Psoas muscle (tissue), 8 donors: ENCODE results near the gene PBX2. TPM values are rescaled to one million over a fixed set of nuclear protein-coding genes. Genes with fewer than 3 reads are reported as not detected.

Experiments used
- ATAC-seq, 4 donors: fragments of 200-7000 bp; cut with Tn5 transposase; one replicate each; pipeline ENCODE4 v1.9.1; 2020; ENCODE audit warnings: moderate library complexity in 3 of 4, mild to moderate bottlenecking in 2 of 4
- DNase-seq, 2 donors: peaks; one replicate each; pipeline ENCODE4 v3.0.0-alpha.2; 2020
- H3K27ac ChIP-seq: fragments of 200-600 bp; one replicate; pipeline ENCODE4 v1.8.0; 2022
- H3K27me3 ChIP-seq, 3 donors: fragments of 200-600 bp in 1 of 3; one replicate each; pipeline versions ENCODE4 v1.6.1 to v1.8.0; 2013 to 2022; ENCODE audit warnings: low read length in 2 of 3, mild to moderate bottlenecking in 2 of 3, moderate library complexity in 1 of 3; ENCODE audit not compliant: insufficient read depth in 3 of 3
- H3K36me3 ChIP-seq, 2 donors: fragments of 200-600 bp in 1 of 2; one replicate each; pipeline versions ENCODE4 v1.6.1 to v1.8.0; 2013 to 2022; ENCODE audit warnings: low read depth in 1 of 2, mild to moderate bottlenecking in 1 of 2, moderate library complexity in 1 of 2; ENCODE audit not compliant: insufficient read depth in 1 of 2
- H3K4me1 ChIP-seq: fragments of 200-600 bp; one replicate; pipeline ENCODE4 v1.8.0; 2022
- H3K4me3 ChIP-seq: fragments of 200-600 bp; one replicate; pipeline ENCODE4 v1.8.0; 2022; ENCODE audit warnings: mild to moderate bottlenecking
- H3K9me3 ChIP-seq: fragments of 200-600 bp; one replicate; pipeline ENCODE4 v1.8.0; 2022
- CTCF ChIP-seq: fragments of 200-600 bp; IDR thresholded peaks from one replicate; pipeline ENCODE4 v1.8.0; 2022; ENCODE audit warnings: antibody characterized with exemption
- WGBS, 3 donors: extraction: QIAGEN DNeasy Blood & Tissue Kit; methylation state at CpG; one replicate each; pipeline versions ENCODE4 v1.1.6 to v1.1.7; 2013; 5-methylcytosine and 5-hydroxymethylcytosine counted together
- intact Hi-C, 2 donors: fragments of 100-400 bp; cut with DNase I; formaldehyde crosslinking; loops; one replicate each; pipeline versions ENCODE4 v1.11.0 to v1.14.2; 2022
- polyA plus RNA-seq, 3 donors: library from polyadenylated mRNA; stranded (reverse); fragments of 200-250 nt; gene quantifications; one replicate each; pipeline ENCODE4 v1.2.3, GENCODE V29; 2013
- total RNA-seq, 4 donors: library from RNA; stranded (reverse); fragmentation: NEBNext Ultra II Directional in 2 of 4; extraction: Animal tissue kit (Norgen Biotek cat#: 25700) in 2 of 4; gene quantifications; one replicate each; pipeline versions ENCODE4 v1.2.1 to v1.2.4, GENCODE V29; 2021 to 2023
- donor health status: healthy with polysubstance abuse.
- donor health status: DM: no; HTN: no; CAD: no; lungs with moderate emphysema.
- donor health status: Bipolar disorder and iron deficiency.
- donor health status: healthy.
- donor health status: DM: yes; HTN: yes; CAD: no.
- donor health status: DM: no; HTN: no; CAD: no.
- donor health status: DM: no; HTN: no; CAD: no.
- donor health status: DM: yes; HTN: yes; CAD: no.

PBX2 gene
- total and polyA plus RNA-seq, 7 donors: 20.4 to 46.7 (median 36.1) TPM

DNA sequence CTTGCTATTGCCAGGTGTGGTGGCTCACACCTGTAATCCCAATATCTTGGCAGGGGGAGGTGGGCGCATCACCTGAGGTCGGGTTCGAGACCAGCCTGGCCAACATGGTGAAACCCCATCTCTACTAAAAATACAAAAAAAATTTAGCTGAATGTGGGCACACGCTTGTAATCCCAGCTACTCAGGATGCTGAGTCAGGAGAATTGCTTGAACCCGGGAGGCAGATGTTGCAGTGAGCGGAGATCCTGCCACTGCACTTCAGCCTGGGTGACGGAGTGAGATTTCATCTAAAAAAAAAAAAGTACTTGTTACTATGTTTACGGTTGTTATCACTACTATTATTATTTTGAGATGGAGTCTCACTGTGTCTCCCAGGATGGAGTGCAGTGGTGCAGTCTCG, 33.1 kb downstream of the PBX2 start:
- Histone ChIP-seq H3K36me3 (peaks cover 8 to 56% of the 10 kb centered on the region in 2 donors), H3K27me3 (peaks cover 0 to 4% (median 0%) of the 10 kb centered on the region in 3 donors), H3K9me3 (no peaks in the 10 kb centered on the region), H3K4me1 (peaks cover 9% of the 10 kb centered on the region), H3K4me3 (no peak overlapping the region), H3K27ac (no peak overlapping the region)
- intact Hi-C loops: no loop called here
- 89 to 97% (median 95%) methylated on average over 9 of the region's 9 CpGs for WGBS, 3 donors
- DNase-seq (no peak), ATAC-seq (no peak)
- TF ChIP-seq CTCF: no peak

DNA sequence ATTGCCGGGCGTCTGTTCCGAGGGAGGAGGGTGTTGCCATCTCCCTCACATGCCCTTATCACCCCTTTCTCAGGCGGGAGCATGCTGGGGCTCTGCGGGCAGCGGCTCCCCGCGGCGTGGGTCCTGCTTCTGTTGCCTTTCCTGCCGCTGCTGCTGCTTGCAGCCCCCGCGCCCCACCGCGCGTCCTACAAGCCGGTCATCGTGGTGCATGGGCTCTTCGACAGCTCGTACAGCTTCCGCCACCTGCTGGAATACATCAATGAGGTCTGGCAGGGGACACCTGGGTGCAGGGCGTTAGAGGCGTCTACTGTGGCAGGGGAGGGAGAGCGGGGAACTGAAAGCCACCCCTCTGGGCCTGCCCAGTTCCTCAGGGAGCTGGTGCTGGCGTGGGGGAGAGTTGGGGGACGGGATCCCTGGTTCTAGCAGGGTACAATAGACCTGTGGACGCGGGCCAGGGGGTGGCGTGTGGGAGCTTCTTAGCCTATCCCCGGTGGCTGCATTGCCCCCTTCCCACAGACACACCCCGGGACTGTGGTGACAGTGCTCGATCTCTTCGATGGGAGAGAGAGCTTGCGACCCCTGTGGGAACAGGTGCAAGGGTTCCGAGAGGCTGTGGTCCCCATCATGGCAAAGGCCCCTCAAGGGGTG, 35.4 kb downstream of the PBX2 start:
- Histone ChIP-seq H3K36me3 (peaks cover 8 to 37% of the 10 kb centered on the region in 2 donors), H3K4me3 (peak overlapping the region; percentile 76), H3K9me3 (no peaks in the 10 kb centered on the region), H3K4me1 (peaks cover 9% of the 10 kb centered on the region), H3K27ac (peak overlapping the region; percentile 74), H3K27me3 (peaks cover 0 to 7% (median 6%) of the 10 kb centered on the region in 3 donors)
- 3 to 5% (median 5%) methylated on average over 24 to 34 of the region's 34 CpGs for WGBS, 3 donors
- peak; percentile 81 to 90 (median 89) for ATAC-seq
- peak; percentile 60 to 83 for DNase-seq
- intact Hi-C loops: loop anchor here (1.0 to 5.0 kb wide), 2 partner anchors 36 to 37 kb away; no protein-coding TSS in a partner anchor
- TF ChIP-seq CTCF: peak; percentile 44

- ATAC-seq: peak; percentile 82 to 93 (median 89)
- H3K4me1 ChIP-seq: peaks cover 9% of the 10 kb centered on the region
- H3K4me3 ChIP-seq: peak within 1 kb of the TSS; percentile 76
- peaks cover 8 to 33% of the 10 kb centered on the region in 2 donors for H3K36me3 ChIP-seq
- peak; percentile 13 for TF ChIP-seq CTCF
- WGBS, 3 donors: 2 to 4% (median 2%) methylated on average over 52 of the region's 52 CpGs
- intact Hi-C loops: loop anchor here (1.0 to 5.0 kb wide), 2 partner anchors 36 to 37 kb away; no protein-coding TSS in a partner anchor
- peaks cover 0 to 15% (median 7%) of the 10 kb centered on the region in 3 donors for H3K27me3 ChIP-seq
- peak; percentile 93 to 95 for DNase-seq
- H3K9me3 ChIP-seq: no peaks in the 10 kb centered on the region
- peak within 1 kb of the TSS; percentile 74 for H3K27ac ChIP-seq
Observed at GRCh38 chr6:32153564-32154513, 36.2 kb downstream of the PBX2 start, which contains the start of gene PPT2. Gene PPT2 (plus strand): TSS chr6:32154141. CDS start chr6:32154595, 454 bp downstream.

GRCh38 chr6:32152769-32153563, 37.0 kb downstream of the PBX2 start:
- peak overlapping the region; percentile 74 for H3K27ac ChIP-seq
- peak overlapping the region; percentile 76 for H3K4me3 ChIP-seq
- TF ChIP-seq CTCF: no peak
- peaks cover 0 to 24% (median 14%) of the 10 kb centered on the region in 3 donors for H3K27me3 ChIP-seq
- peaks cover 9% of the 10 kb centered on the region for H3K4me1 ChIP-seq
- H3K9me3 ChIP-seq: no peaks in the 10 kb centered on the region
- peak in 2 of 4 donors; percentile 6 to 10 for ATAC-seq
- intact Hi-C loops: loop anchor here in 1 of 2 donors (5.0 kb wide), 1 partner anchor 36 kb away; no protein-coding TSS in a partner anchor
- 45 to 53% (median 46%) methylated on average over 35 of the region's 35 CpGs for WGBS, 3 donors
- peak; percentile 34 to 64 for DNase-seq
- peaks cover 2 to 24% of the 10 kb centered on the region in 2 donors for H3K36me3 ChIP-seq
